ENCODE data around the gene PRELID2.

GRCh38 chr5:145853781-145854376 is 18.7 kb upstream of the PRELID2 start:
- no peak for TF ChIP-seq CTCF (IDR thresholded peaks at IDR 0.05)
- TF ChIP-seq EP300 (IDR thresholded peaks at IDR 0.05): no peak
- no peak for TF ChIP-seq POLR2A (IDR thresholded peaks at IDR 0.05)
- no peak for TF ChIP-seq POLR2AphosphoS5 (IDR thresholded peaks at IDR 0.05)
